ENCODE results near the gene SLC17A7.
"Not testable (repeated sequence)": the region's sequence is repeated elsewhere in the genome, so short reads cannot be mapped to it uniquely, and the experiment has no call there.

The SLC17A7 gene

DNA sequence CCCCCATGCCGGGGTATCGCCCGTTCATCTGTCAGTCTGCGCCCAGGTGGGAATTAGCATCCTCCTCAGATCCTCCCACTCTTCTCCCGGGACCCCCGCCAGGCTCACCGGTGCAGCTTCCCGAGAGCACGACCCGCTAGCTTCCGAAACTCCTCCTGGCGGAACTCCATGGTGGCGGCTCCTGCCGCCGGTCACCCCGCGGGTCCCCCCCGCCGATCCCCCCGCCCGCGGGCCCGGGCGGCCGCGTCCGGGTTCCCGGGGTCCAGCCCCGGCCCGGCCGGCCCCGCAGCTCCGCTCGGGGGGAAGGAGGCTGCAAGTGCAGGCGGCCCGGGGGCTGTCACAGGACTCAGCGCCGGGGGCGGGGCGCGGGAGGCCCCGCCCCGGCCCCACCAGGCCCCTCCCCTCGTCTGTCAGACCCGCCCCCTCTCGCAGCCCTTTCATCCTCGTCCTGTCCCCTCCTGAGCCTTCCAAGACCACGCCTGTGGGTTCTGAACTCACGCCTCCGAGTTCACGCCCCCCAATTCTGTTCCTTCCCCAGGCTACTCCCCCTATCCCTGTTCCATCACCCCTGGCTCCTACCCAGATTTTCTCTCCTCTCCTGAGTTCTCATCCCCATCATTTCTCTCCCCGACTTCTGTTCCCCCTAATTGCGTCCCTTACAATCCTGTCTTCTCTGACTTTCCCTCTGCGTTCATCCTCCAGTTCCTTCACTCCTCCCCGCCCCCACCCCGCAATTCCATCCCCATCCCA lies at the start of gene SLC17A7:
TSS of gene SLC17A7 (minus strand) at position 318 of the 750 bp plus-strand sequence. CDS start at position 170, 148 bp downstream.
- DNase-seq: no peak

DNA sequence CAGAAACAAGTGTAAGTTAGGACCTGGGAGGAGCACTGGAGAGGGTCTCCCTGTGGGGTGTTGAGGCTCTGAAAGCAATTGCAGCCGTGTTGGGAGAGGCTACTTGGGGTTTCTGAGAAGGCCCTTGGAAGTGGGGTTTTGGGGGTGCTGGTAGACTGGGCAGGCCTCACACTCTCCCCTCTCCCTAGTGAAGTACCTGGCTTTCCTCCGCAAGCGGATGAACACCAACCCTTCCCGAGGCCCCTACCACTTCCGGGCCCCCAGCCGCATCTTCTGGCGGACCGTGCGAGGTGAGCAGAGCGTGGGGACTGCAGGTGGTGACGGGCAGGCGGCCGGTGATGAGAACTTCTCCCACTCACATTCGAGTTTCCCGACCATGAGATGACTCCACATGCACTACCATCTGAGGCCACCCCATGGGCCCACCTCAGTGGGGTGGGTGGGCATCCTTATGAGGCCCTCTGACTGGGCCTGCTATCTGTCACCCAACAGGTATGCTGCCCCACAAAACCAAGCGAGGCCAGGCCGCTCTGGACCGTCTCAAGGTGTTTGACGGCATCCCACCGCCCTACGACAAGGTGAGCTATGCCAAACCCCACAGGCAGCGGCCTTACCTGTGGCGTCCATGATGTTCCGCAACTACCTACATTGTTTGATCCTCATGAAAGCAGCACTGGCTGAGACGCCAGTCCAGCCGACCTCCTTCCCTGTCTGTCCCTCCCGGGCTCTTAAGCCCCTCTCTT lies 49.1 kb upstream of the SLC17A7 start:
- DNase-seq: no peak

DNA sequence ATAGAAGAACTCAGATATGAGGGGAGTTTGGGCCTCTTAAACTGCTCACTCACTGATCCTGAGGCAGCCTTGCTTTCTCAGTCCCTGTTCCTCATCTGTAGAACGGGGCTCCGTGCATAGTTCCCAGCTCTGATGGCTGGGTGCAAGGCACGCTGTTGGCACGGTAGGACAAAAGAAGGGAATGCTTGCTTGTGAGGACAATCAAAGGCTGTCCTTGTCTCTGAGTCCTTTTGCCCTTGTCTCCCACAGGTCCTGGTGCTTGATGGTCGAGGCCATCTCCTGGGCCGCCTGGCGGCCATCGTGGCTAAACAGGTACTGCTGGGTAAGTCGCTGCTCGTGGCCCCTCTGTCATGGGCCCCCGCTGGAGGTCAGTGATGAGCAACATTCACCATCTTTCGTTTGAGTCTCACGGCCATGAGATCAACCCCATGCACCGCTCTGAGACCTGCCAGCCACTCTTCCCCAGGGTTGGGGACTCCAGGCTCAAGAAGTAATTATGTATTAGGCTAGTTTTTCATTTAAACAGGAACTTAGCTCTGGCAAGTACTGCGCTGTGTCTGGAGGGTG lies 48.4 kb upstream of the SLC17A7 start:
- no peak for DNase-seq

DNA sequence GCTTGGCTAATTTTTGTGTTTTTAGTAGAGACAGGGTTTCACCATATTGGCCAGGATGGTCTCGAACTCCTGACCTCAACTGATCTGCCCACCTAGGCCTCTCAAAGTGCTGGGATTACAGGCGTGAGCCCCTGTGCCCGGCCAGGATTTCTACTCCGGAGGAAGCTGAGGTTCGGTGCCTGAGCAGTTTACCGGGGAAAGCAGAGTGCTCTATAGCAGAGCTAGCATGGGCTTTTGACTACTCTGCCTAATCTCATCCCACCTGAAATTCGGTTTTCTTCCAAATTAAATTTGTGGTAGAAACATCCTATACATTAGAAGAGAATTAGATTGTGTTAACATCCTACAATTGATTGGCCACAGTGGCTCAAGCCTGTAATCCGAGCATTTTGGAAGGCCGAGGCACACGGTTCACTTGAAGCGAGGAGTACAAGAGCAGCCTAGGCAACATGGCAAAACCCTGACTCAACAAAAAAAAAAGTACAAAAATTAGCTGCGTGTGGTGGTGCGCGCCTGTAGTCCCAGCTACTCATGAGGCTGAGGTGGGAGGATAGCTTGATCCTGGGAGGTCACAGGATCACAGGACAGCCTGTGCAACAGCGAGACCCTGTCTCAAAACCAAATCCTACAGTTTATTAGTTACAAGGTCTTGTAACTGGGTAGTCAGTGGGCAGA lies 47.7 kb upstream of the SLC17A7 start:
- DNase-seq: no peak

- DNase-seq: no peak
Observed at GRCh38 chr19:49488046-49488862, 46.9 kb upstream of the SLC17A7 start.

DNA sequence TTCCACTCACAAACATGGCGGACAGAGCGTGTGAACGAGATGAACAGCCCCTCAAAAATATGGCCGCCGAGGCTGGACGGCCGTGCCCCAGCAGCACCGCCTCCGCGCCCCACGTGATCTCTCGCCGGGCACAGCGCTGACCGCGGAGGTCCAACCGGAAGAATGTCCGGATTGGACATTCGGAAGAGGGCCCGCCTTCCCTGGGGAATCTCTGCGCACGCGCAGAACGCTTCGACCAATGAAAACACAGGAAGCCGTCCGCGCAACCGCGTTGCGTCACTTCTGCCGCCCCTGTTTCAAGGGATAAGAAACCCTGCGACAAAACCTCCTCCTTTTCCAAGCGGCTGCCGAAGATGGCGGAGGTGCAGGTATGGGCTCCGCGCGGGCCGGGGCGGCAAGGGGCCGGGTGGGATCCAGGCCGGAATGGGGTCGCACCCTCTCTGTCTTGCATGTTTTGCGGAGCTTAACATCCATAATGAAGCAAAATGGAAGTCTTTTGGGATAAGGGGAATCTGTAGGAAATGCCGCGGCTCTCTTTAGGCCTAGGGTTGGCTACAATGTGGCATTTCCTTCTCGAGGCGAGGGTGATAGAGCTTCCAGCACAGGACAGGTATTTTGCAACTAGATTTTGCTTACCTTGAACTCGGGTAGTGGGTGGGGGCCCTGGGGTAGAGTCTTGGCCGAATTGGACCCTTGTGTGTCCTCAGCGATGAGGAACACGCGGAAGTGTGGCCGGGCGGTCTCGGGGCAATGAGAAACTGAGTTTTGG lies 46.1 kb upstream of the SLC17A7 start, which contains the start of gene RPL13A:
TSS of gene RPL13A (plus strand) at position 332 of the 769 bp plus-strand sequence. CDS start at position 354, 22 bp downstream.
- peak; percentile 99 to 100 for DNase-seq

- no peak for DNase-seq
Observed at GRCh38 chr19:49486710-49487276, 45.5 kb upstream of the SLC17A7 start.

DNA sequence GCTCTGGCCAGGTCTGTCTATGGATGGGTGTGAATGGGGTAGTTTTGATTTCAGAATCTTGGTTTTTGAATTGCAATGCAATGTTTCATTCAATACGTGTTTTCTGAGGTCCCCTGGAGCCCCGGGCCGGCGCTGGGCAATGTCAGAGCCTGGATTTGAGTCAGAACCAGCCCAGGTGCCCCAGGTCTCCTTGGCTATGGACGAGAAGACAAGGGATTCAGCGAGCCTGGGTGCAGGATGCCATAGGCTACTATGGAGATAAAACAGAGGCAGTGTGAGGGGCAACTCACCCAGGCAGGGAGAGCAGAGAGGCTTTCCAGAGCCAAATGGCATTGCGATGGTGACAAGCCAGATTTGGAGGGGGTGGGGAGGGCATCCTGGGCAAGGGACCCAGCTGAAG lies 44.9 kb upstream of the SLC17A7 start:
- no peak for DNase-seq

DNA sequence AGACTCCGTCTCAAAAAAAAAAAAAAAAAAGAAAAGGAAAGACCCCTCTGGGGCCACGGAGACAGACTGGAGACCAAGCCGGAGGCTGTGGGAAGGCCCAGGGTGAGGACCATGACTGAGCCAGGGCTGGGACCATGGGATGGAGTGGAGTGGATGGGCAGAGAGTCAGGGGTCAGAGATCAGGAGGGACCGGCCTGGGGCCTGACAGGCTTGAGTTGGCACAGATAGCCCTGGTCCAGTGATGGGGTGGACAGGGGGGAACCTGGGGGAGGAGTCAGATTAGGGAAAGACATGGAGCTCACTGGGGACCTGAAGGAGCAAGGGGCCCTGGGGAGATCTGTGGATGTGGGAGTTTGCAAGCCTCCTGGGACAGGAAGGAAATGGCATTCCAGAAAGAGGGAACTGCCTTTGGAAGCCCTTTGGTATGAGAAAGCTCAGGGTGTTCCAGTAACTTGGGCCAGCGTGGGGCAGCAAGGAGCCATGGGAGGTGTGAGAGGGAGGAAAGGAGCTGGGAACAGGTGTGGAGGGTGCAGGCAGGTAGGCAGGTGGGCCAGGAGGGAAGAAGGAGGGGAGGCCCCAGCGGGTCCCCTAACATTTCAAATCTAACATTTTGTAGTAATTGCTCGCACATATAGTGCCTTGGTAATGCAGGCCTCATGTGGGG lies 39.8 kb upstream of the SLC17A7 start:
- no peak for DNase-seq

- DNase-seq: no peak
Observed at GRCh38 chr19:49479975-49480628, 38.8 kb upstream of the SLC17A7 start.

- peak; percentile 59 to 61 for DNase-seq
Observed at GRCh38 chr19:49475995-49476880, 34.9 kb upstream of the SLC17A7 start.

DNA sequence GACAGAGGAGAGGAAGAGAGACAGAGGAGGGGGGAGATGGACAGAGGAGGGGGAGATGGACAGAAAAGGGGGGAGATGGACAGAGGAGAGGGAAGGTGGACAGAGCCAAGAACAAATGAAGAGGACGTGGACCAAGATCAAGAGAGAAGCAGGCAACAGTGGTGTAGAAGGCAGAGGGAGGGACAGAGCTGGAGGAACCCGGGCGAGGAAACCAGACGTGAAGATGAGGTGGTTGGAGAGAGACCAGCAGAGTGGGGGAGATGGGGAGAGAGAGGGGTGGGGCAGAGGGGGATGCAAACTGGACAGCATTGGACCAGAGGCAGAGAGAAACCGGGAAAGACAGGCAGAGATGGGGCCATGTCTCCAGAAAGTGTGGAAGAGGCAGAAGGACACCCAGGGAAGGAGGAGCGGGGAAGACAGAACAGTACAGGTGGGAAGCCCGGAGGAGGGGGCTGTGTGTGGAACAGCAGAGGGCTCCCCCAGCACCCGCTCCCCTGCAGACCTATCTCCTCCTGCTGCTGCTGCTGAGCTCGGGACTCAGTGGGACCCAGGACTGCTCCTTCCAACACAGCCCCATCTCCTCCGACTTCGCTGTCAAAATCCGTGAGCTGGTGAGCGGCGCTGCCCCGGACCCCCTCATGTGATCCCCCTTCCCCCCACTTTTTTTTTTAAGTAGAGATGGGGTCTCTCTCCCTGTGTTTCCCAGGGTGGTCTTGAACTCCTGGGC lies 34.0 kb upstream of the SLC17A7 start:
- DNase-seq: no peak

- DNase-seq: no peak
Observed at GRCh38 chr19:49474542-49474924, 33.2 kb upstream of the SLC17A7 start.

GRCh38 chr19:49473868-49474541 lies 32.7 kb upstream of the SLC17A7 start, which contains the start of gene FLT3LG:
Gene FLT3LG, plus strand, starts transcription at chr19:49474215. Its CDS starts 425 bp downstream, at chr19:49474640.
- DNase-seq: peak; percentile 89 to 92

DNA sequence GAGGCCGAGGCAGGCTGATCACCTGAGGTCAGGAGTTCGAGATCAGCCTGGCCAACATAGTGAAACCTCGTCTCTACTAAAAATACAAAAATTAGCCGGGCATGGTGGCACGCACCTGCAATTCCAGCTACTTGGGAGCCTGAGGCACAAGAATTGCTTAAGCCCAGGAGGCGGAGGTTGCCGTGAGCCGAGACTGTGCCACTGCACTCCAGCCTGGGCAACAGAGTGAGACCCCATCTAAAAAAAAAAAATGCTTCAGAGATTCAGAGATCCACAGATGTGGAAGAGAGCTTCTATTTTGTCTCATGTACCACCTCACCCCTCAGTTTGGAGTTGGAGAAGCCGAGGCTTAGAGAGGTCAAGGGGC lies 32.2 kb upstream of the SLC17A7 start:
- DNase-seq: not testable (repeated sequence)

GRCh38 chr19:49472936-49473335 lies 31.6 kb upstream of the SLC17A7 start:
- no peak for DNase-seq

DNA sequence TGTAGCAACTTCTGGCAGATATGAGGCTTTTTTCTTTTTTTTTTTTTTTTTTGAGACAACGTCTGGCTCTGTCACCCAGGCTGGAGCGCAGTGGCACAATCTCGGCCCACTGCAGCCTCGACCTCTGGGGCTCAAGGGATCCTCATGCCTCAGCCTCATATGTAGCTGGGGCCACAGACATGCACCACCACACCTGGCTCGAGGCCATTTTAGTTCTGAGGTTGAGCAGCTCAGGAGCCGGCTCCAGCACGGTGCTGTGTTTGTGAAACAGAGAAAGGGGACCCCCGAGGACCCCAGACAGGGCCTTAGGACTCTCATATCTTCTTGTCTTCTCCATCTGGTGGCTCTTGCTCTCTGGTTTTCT lies 29.3 kb upstream of the SLC17A7 start:
- DNase-seq: no peak
